ENCODE results near the gene KASH5.
"Not testable (repeated sequence)": the region's sequence is repeated elsewhere in the genome, so short reads cannot be mapped to it uniquely, and the experiment has no call there.

KASH5 gene

GRCh38 chr19:49362048-49362928 is 25.8 kb upstream of the KASH5 start, which contains the start of gene TEAD2:
Gene TEAD2 (minus strand): TSS chr19:49362416. CDS start chr19:49360075, 2,341 bp downstream.
- DNase-seq, result peak; percentile 21 to 72

GRCh38 chr19:49362929-49363267 is 25.2 kb upstream of the KASH5 start:
- DNase-seq, result peak; percentile 55 to 70

GRCh38 chr19:49363268-49364082 is 24.6 kb upstream of the KASH5 start, which contains the start of gene DKKL1:
Gene DKKL1 (plus strand): TSS chr19:49363877. CDS start chr19:49363999, 122 bp downstream.
- peak; percentile 98 to 100 for DNase-seq

- no peak for DNase-seq
Observed at GRCh38 chr19:49364083-49364737, 23.8 kb upstream of the KASH5 start.

GRCh38 chr19:49366110-49366509 is 21.9 kb upstream of the KASH5 start:
- DNase-seq, result no peak

- DNase-seq, result no peak
Observed at GRCh38 chr19:49368711-49369358, 19.2 kb upstream of the KASH5 start.

GRCh38 chr19:49371184-49371583 is 16.9 kb upstream of the KASH5 start:
- DNase-seq, result no peak

- not testable (repeated sequence) for DNase-seq
Observed at GRCh38 chr19:49373174-49373573, 14.9 kb upstream of the KASH5 start.

- DNase-seq, result no peak
Observed at GRCh38 chr19:49374665-49375434, 13.2 kb upstream of the KASH5 start.

GRCh38 chr19:49378512-49378911 is 9.5 kb upstream of the KASH5 start:
- DNase-seq, result no peak

- DNase-seq, result no peak
Observed at GRCh38 chr19:49380391-49380790, 7.7 kb upstream of the KASH5 start.

GRCh38 chr19:49382639-49383038 is 5.4 kb upstream of the KASH5 start:
- no peak for DNase-seq

- no peak for DNase-seq
Observed at GRCh38 chr19:49383599-49383998, 4.5 kb upstream of the KASH5 start.

GRCh38 chr19:49389406-49389805 is 1.4 kb downstream of the KASH5 start:
- no peak for DNase-seq

- DNase-seq, result no peak
Observed at GRCh38 chr19:49390131-49390928, 2.3 kb downstream of the KASH5 start.

- DNase-seq, result no peak
Observed at GRCh38 chr19:49390929-49391359, 2.9 kb downstream of the KASH5 start.

GRCh38 chr19:49391581-49392399 is 3.7 kb downstream of the KASH5 start:
- peak; percentile 61 to 87 for DNase-seq

- no peak for DNase-seq
Observed at GRCh38 chr19:49393881-49394280, 5.8 kb downstream of the KASH5 start.

GRCh38 chr19:49395581-49396407 is 7.7 kb downstream of the KASH5 start:
- no peak for DNase-seq
